ENCODE results near the gene PHF12. TPM values are rescaled to one million over a fixed set of nuclear protein-coding genes. Genes with fewer than 3 reads are reported as not detected.

PHF12 gene
- total and polyA plus RNA-seq, 2 of the 8 experiments (the other 6 are each of a cell fraction or from before 2014, with no cell fraction given) = 38.8 to 65.7 TPM

GRCh38 chr17:28940675-28941074, 10.6 kb downstream of the PHF12 start:
- Histone ChIP-seq H3K79me1 (ENCODE audit: low read depth, low read length) (peaks cover 13% of the 10 kb centered on the region), H4K91ac (replicated peaks; ENCODE audit: insufficient read length, low read length) (no peak overlapping the region), H3K14ac (ENCODE audit: insufficient read length) (no peak overlapping the region), H3K9ac (replicated peaks in 1 of 4; ENCODE audit: extremely low read depth in 1 of 4, low read depth in 3 of 4, low read length in 3 of 4) (peak overlapping the region in 1 of 4 experiments; percentile 8; a peak in 1 of 7 replicates), H2BK120ac (replicated peaks; ENCODE audit: low read depth, low read length) (no peak overlapping the region), H2BK5ac (ENCODE audit: low read depth, low read length) (no peak overlapping the region), H3K9me3 (ENCODE audit: insufficient read depth in 2 of 2, low read depth in 1 of 2, low read length in 1 of 2) (no peaks in the 10 kb centered on the region), H2AK5ac (ENCODE audit: low read depth, low read length) (no peak overlapping the region), H3K36me3 (ENCODE audit: control insufficient read depth in 2 of 4, insufficient read depth in 4 of 4, low read length in 3 of 4) (peaks cover 0 to 31% (median 3%) of the 10 kb centered on the region in 4 experiments; a peak in 5 of 8 replicates), H3K4ac (replicated peaks; ENCODE audit: insufficient read length, low read depth, low read length) (no peak overlapping the region), H3K23me2 (ENCODE audit: low read depth, low read length) (no peaks in the 10 kb centered on the region), H3K4me1 (replicated peaks in 1 of 4; ENCODE audit: control insufficient read depth in 3 of 4, insufficient read depth in 4 of 4, low read length in 3 of 4) (peaks cover 2 to 22% (median 16%) of the 10 kb centered on the region in 4 experiments; a peak in 5 of 7 replicates), H2BK15ac (ENCODE audit: low read length) (no peak overlapping the region), H4K8ac (ENCODE audit: extremely low read depth, insufficient read depth, low read length) (no peak overlapping the region), H3K4me2 (ENCODE audit: insufficient read depth in 1 of 2, low read depth in 2 of 2, low read length in 2 of 2) (no peak overlapping the region), H4K20me1 (replicated peaks in 1 of 2; ENCODE audit: control insufficient read depth in 1 of 2, insufficient read depth in 2 of 2, low read length in 2 of 2) (peaks cover 19 to 29% of the 10 kb centered on the region in 2 experiments), H3K56ac (replicated peaks; ENCODE audit: insufficient read length, low read depth, low read length) (no peak overlapping the region), H2BK12ac (ENCODE audit: low read depth, low read length) (no peak overlapping the region), H3K27ac (ENCODE audit: low read depth, low read length) (no peak overlapping the region), H2BK20ac (ENCODE audit: low read length) (no peak overlapping the region), H3K4me3 (ENCODE audit: extremely low read depth in 1 of 4, insufficient read depth in 2 of 4, low read depth in 3 of 4, low read length in 4 of 4) (no peak overlapping the region), H3K27me3 (replicated peaks in 1 of 4; ENCODE audit: control insufficient read depth in 3 of 4, extremely low read depth in 1 of 4, insufficient read depth in 3 of 4, low read length in 3 of 4) (no peaks in the 10 kb centered on the region), H3K23ac (ENCODE audit: insufficient read length) (no peak overlapping the region), H2AFZ (ENCODE audit: low read length) (no peak overlapping the region), H4K5ac (ENCODE audit: insufficient read length, low read depth, low read length) (no peak overlapping the region), H3K18ac (ENCODE audit: extremely low read depth, low read length) (no peak overlapping the region), H3K79me2 (ENCODE audit: control insufficient read depth in 1 of 2, insufficient read depth in 2 of 2, low read length in 2 of 2) (peaks cover 38 to 100% of the 10 kb centered on the region in 2 experiments)
- WGBS, 2 experiments (ENCODE audit: extremely low coverage in 1 of 2, insufficient coverage in 1 of 2, insufficient read length in 1 of 2, insufficient replicate concordance in 2 of 2, low coverage in 1 of 2, low lambda C conversion rate in 2 of 2, missing lambda C conversion rate in 1 of 2) = 77% methylated on average over 3 of the region's 3 CpGs; no CpG with 5 or more reads in 1 of the 2 experiments
- ChIA-PET CTCF (ENCODE audit: partially characterized antibody) (interaction anchor here (0.8 to 1.6 kb wide), 4 partner anchors 9 to 171 kb away, joined by 3 to 5 read pairs (median 4); no protein-coding TSS in a partner anchor), POLR2A (ENCODE audit: partially characterized antibody) (interaction anchor here (0.6 to 2.9 kb wide), 5 partner anchors 9 to 32 kb away, joined by 3 to 15 read pairs (median 4); no protein-coding TSS in a partner anchor)
- DNase-seq (ENCODE audit: low read depth in 1 of 2, low spot score in 2 of 2) = no peak
- FAIRE-seq = no peak
- TF ChIP-seq CHD2 (IDR thresholded peaks at IDR 0.05; ENCODE audit: low read length) = no peak
